ENCODE measurements around the gene CCDC28A.

GRCh38 chr6:138830248-138830647 is 56.7 kb downstream of the CCDC28A start:
- TF ChIP-seq EZH2 (IDR thresholded peaks at IDR 0.05; ENCODE audit: borderline replicate concordance, low read length) (no peak), CTCF (conservative IDR thresholded peaks at IDR 0.05 in 1 of 2, IDR thresholded peaks at IDR 0.05 in 1 of 2; ENCODE audit: extremely low read depth in 1 of 2, insufficient read depth in 1 of 2, low read depth in 1 of 2, low read length in 2 of 2) (no peak)

Data from mammary epithelial cell (primary cell).